GM12891 (cell line): Measurements from ENCODE around the gene KCNJ4.
A peak's percentile ranks its signal among the peaks of the same experiment; 100 is the strongest.
"Not testable (repeated sequence)": the region's sequence is repeated elsewhere in the genome, so short reads cannot be mapped to it uniquely, and the experiment has no call there.

ENCODE experiments used
- DNase-seq: peaks from one replicate; pipeline ENCODE4 v3.0.0; 2011; ENCODE audit warnings: low spot score; ENCODE audit not compliant: insufficient read length
- FAIRE-seq: peaks from 2 replicates; lab custom pipeline; 2011; peaks lifted over from hg19 to GRCh38; lab: Jason Lieb, UNC
- PAX5 ChIP-seq: IDR thresholded peaks from 2 replicates; pipeline ENCODE4 v1.6.1; 2011; ENCODE audit warnings: low read length, moderate library complexity, mild to moderate bottlenecking; ENCODE audit not compliant: insufficient read depth, severe bottlenecking
- POLR2A ChIP-seq: IDR thresholded peaks from 2 replicates; pipeline ENCODE4 v1.6.1; 2011; ENCODE audit warnings: low read depth, low read length, control low read depth
- POLR2AphosphoS5 ChIP-seq: IDR thresholded peaks from 2 replicates; pipeline ENCODE4 v1.6.1; 2011; ENCODE audit warnings: low read depth, low read length, control low read depth
- POU2F2 ChIP-seq: IDR thresholded peaks from 2 replicates; pipeline ENCODE4 v1.6.1; 2011; ENCODE audit warnings: low read depth, mild to moderate bottlenecking, control low read depth, low read length, moderate library complexity
- SPI1 ChIP-seq: IDR thresholded peaks from 2 replicates; pipeline ENCODE4 v1.6.1; 2011; ENCODE audit warnings: low read depth, low read length, control low read depth
- TAF1 ChIP-seq: IDR thresholded peaks from 2 replicates; pipeline ENCODE4 v1.6.1; 2011; ENCODE audit warnings: low read depth, low read length, control low read depth

KCNJ4 gene

DNA sequence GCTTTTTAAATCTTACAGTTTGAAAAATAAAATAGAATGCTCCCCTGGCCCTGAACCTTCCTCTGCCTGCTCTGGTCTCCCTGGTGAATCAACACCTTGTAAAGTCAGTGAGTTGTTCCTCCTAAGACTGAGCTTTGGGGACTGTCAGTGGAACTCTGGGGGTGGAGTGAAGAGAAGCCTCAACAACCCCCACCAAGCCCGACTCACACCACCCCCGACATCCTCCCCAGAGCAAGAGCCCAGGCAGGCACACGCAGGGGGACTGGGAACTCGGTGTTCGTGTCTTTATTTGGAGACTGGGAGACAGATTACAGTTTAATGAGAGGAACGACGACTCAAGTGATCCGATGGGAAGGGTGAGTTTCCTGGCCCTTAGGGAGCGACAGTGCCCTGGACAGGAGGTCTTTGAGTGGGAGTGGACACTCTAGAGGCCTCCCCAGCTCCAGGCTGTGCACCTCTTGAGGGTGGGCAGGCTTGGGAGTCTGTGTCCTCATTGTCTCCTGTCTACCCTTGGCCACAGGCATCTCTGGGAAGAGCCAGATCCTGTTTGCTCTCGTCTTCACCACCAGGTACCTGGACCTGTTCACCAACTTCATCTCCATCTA is 19.1 kb upstream of the KCNJ4 start:
- TF ChIP-seq POLR2AphosphoS5 (no peak), PAX5 (no peak), SPI1 (no peak), POU2F2 (no peak), POLR2A (no peak), TAF1 (no peak)
- FAIRE-seq (no peak), DNase-seq (no peak)

DNA sequence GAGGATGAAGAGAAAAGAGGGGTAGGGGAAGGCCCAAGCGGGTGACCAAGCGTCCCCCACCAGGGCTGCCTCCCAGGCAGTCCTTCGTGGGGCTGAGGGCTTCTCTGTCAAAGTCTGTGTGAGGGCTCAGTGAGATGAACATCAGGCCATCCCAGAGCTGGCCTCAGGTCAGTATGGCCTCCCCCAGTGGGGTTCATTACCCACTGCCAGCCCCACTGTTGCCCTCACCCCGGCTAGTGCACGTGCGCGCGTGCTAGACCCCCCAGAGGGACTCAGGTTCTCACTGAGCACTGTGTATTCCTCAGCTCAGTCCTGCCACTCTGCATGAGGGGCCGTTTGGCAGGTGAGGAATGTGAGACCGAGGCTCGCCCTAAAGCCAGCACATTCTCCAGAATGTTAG is 16.2 kb upstream of the KCNJ4 start:
- TF ChIP-seq POLR2AphosphoS5, result no peak
- TF ChIP-seq PAX5, result no peak
- TF ChIP-seq POLR2A, result no peak
- TF ChIP-seq SPI1, result no peak
- TF ChIP-seq TAF1, result no peak
- no peak for TF ChIP-seq POU2F2
- FAIRE-seq, result no peak
- DNase-seq, result no peak

DNA sequence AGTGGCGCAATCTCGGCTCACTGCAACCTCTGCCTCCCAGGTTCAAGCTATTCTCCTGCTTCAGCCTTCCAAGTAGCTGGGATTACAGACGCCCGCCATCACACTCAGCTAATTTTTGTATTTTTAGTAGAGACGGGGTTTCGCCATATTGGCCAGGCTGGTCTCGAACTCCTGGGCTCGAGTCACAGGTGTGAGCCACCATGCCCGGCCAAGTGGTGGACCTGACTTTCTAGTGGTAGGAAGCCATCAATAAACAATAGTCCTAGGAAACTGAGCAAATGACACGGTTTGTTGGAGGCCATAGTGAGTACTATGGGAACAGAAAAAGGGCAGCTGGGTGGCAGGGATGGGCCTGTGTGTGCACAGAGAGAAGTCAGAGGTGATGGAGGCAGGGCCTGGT is 15.2 kb upstream of the KCNJ4 start:
- not testable (repeated sequence) for DNase-seq, FAIRE-seq

DNA sequence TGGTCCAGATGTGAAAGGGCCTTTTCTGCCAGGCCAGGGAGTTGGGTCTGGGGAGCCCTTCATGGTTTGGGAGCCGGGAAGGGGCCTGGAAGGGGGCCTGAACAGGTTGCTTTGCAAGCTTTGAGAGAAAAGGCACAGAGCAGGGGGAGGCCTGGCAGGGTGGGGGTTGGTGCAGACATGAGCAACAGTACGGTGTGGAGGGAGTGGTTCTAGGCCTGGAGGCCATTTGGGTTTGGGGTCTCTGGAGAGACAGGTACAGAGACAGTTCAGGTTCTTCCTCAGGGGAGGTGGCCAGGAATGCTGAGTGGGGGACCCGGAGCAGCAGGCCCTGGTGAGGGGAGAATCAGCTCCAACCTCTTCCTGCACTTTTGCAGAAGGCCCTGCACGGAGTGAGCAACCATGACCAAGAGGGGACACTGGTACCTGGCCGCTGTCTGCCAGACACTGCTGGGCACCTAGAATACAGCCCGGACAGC is 14.3 kb upstream of the KCNJ4 start:
- DNase-seq, result no peak
- no peak for FAIRE-seq
- TF ChIP-seq PAX5 (no peak), TAF1 (no peak), POU2F2 (no peak), SPI1 (no peak), POLR2AphosphoS5 (no peak), POLR2A (no peak)

DNA sequence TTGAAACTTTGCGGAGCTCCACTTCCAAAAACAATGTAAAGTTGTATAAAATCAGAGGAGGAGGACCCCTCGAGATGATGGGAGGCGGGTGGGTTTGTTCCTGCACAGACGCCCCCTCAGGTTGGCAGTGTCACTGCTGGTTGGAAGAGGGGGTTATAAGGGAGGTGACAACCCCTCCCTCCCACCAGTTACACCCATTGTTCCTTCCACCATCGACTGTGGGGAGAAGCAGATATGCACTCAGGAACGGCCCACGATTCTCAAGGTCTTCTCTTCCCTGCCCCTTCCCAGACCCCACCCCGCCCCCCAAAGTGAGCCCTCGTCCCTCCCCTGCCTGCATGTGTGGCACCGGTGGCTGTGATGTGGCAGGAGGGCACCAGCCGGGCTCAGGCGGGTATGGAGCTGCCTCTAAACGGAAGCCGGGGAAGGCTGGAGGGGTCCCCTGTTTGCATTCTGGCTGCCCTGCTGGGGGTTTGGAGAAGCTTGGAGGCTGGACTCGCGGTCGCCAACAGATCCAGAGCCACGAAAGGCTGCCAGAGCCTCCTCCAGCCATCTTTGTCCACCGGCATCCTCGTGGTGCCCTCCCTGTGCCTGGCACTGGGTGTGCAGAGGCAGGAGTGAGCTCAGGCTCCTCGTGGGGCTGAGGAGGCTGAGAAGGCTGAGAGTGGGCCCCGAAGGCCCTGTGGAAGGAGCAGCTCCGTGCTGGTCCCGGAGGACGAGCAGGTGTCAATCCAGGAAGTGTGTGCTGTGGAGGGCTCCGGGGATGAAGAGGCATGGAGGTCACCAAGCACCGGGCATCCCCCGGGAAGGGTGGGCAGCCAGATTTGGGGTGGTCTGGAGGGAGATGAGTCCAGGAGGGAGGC is 13.7 kb upstream of the KCNJ4 start:
- no peak for TF ChIP-seq SPI1
- no peak for TF ChIP-seq TAF1
- no peak for TF ChIP-seq POLR2AphosphoS5
- no peak for TF ChIP-seq PAX5
- TF ChIP-seq POU2F2, result no peak
- no peak for TF ChIP-seq POLR2A
- DNase-seq, result no peak
- no peak for FAIRE-seq

DNA sequence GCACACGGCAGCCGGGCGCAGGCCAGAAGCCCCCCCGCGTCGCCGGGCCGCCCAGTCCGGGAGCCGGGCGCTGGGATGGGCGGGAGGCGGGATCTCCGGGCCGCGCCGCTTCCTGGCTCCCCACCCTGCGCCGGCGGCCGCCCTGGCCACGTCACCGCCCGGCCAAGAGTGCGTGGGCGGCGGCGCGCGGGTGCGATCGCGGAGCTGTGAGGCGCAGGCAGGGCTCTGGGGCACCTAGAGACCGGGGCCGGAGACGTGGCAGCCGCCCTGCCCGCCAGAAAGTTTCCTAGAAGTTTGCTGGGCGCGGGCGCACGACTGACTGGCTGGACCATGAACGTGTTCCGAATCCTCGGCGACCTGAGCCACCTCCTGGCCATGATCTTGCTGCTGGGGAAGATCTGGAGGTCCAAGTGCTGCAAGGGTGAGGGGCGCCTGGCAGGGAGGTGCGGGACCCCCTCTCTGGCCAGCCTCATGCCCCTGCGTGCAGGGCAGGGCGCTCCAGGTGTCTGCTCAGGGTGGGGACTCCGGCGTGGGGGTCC is 13.0 kb upstream of the KCNJ4 start, which contains the start of gene KDELR3:
TSS of gene KDELR3 (plus strand) at position 193 of the 539 bp plus-strand sequence. CDS start at position 331, 138 bp downstream.
- DNase-seq (peak; percentile 74), FAIRE-seq (no peak)
- TF ChIP-seq POLR2A, result no peak
- TF ChIP-seq POLR2AphosphoS5, result no peak
- TF ChIP-seq SPI1, result no peak
- no peak for TF ChIP-seq POU2F2
- no peak for TF ChIP-seq TAF1
- TF ChIP-seq PAX5, result no peak

DNA sequence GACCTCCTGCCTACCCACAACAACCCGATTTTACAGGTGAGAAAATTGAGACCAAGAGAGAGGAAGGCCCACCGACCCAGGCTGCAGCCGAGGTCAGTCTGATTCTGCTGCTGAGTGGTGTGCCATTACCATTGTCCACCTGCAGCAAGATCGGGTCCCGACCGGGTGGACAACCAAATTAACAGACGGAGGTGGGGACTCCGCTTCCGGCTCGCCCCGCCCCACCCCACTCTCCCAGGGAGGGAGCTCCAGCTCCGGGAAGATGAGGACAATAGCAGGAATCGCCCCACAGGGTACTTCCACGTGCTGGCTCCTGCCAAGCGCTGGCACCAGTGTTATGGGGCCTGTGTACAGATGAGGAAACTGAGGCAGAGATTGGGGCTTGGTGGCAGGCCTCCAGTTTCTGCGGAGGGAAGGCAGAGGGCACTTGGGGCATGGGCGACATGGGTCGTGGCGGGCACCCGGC is 12.5 kb upstream of the KCNJ4 start:
- TF ChIP-seq POU2F2 (no peak), POLR2A (no peak), TAF1 (no peak), PAX5 (no peak), SPI1 (no peak), POLR2AphosphoS5 (no peak)
- DNase-seq, result no peak

DNA sequence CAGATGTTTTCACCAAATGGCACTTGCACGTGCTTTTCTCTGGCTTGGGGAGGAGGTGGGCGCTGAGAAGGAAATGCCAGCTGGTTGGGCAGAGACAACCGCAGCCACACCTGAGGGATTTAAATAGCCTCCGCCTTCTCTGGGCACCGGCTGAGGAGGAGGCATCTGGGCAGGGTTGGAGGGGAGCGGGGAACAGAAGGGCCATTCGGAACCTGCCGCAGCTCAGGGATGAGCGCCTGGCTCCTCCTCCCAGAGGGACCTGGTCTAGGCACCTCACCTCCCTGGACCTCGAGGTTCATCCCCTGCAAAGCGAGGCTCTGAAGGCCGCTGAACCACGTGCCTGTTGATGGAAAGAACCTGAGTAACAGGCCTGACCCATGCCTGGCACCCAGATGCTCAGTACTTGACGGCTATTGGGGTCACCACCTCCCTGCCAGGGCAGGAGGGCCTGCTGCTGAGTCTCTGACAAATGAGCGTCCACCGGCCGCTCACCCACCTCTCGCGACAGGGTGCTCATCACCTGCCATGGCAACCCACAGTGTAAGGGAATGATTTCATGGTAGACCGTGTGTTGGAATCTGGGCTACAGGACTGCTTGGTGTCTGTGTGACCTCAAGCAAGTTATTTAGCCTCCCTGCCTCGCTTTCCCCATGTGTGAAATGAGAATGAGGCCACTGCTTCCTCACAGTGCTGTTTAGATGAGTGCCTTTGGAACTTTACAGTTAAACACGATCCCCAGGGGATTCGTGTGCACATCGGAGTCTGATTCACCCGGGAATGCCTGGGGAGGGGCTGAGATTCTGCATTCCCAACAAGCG is 10.9 kb upstream of the KCNJ4 start:
- no peak for DNase-seq
- FAIRE-seq, result peak; percentile 26
- TF ChIP-seq POLR2A (no peak), POLR2AphosphoS5 (no peak), TAF1 (no peak), PAX5 (no peak), SPI1 (no peak), POU2F2 (no peak)

More for the DNA sequence above, 12.5 kb upstream of the KCNJ4 start:
- no peak for FAIRE-seq
